Measurements from ENCODE around the gene IGLL5.
"Not testable (repeated sequence)": the region's sequence is repeated elsewhere in the genome, so short reads cannot be mapped to it uniquely, and the experiment has no call there.

Gene IGLL5

GRCh38 chr22:22902247-22903001 lies 14.8 kb downstream of the IGLL5 start:
- DNase-seq: no peak

GRCh38 chr22:22903355-22903777 lies 15.8 kb downstream of the IGLL5 start:
- no peak for DNase-seq

- not testable (repeated sequence) for DNase-seq
These were observed 16.2 kb downstream of the IGLL5 start for GRCh38 chr22:22903781-22904192.

GRCh38 chr22:22904736-22905135 lies 17.1 kb downstream of the IGLL5 start:
- DNase-seq: not testable (repeated sequence)

GRCh38 chr22:22906391-22906790 lies 18.8 kb downstream of the IGLL5 start:
- not testable (repeated sequence) for DNase-seq

GRCh38 chr22:22906907-22907550 lies 19.4 kb downstream of the IGLL5 start:
- DNase-seq: no peak

GRCh38 chr22:22907551-22908494 lies 20.2 kb downstream of the IGLL5 start:
- DNase-seq: no peak

- no peak for DNase-seq
These were observed 20.9 kb downstream of the IGLL5 start for GRCh38 chr22:22908495-22908861.

GRCh38 chr22:22908941-22909604 lies 21.5 kb downstream of the IGLL5 start:
- DNase-seq: no peak

GRCh38 chr22:22909605-22910271 lies 22.1 kb downstream of the IGLL5 start:
- no peak for DNase-seq

GRCh38 chr22:22910272-22911240 lies 22.9 kb downstream of the IGLL5 start:
- DNase-seq: no peak

GRCh38 chr22:22911327-22912134 lies 23.9 kb downstream of the IGLL5 start:
- no peak for DNase-seq

GRCh38 chr22:22912135-22912987 lies 24.7 kb downstream of the IGLL5 start:
- DNase-seq: no peak

- no peak for DNase-seq
These were observed 25.3 kb downstream of the IGLL5 start for GRCh38 chr22:22912988-22913253.

GRCh38 chr22:22913989-22914388 lies 26.4 kb downstream of the IGLL5 start:
- DNase-seq: no peak

- DNase-seq: no peak
These were observed 27.4 kb downstream of the IGLL5 start for GRCh38 chr22:22914726-22915669.

- no peak for DNase-seq
These were observed 28.0 kb downstream of the IGLL5 start for GRCh38 chr22:22915670-22916035.
